T47D (cell line): ENCODE results near the gene DAB2IP.
A peak's percentile ranks its signal among the peaks of the same experiment; 100 is the strongest.

Experiments used
- DNase-seq, 2 experiments: peaks; one replicate each; pipeline versions ENCODE4 v3.0.0 to v3.0.0-alpha.2; 2011 to 2012; ENCODE audit warnings: low read depth in 1 of 2, low spot score in 1 of 2
- JUND ChIP-seq: IDR thresholded peaks from 2 replicates; pipeline ENCODE4 v1.6.1; 2012; ENCODE audit warnings: low read depth
- in situ Hi-C: cut with HindIII; loops from 2 replicates; pipeline ENCODE4 v1.10.0; 2016; ENCODE audit warnings: low sequenced_read_pairs, low pct_unique_long_range_greater_than_20kb

Gene DAB2IP

GRCh38 chr9:121771851-121772599 lies 120.6 kb downstream of the DAB2IP start:
- TF ChIP-seq JUND = no peak
- DNase-seq = no peak
- in situ Hi-C loops = no loop called here

GRCh38 chr9:121772600-121773285 lies 121.3 kb downstream of the DAB2IP start:
- no peak for DNase-seq
- in situ Hi-C loops = no loop called here
- no peak for TF ChIP-seq JUND

GRCh38 chr9:121773286-121773953 lies 122.0 kb downstream of the DAB2IP start:
- in situ Hi-C loops = no loop called here
- TF ChIP-seq JUND = no peak
- no peak for DNase-seq

- no peak for DNase-seq
- no peak for TF ChIP-seq JUND
- in situ Hi-C loops = no loop called here
These were observed 122.7 kb downstream of the DAB2IP start for GRCh38 chr9:121773954-121774714.

GRCh38 chr9:121774715-121775613 lies 123.5 kb downstream of the DAB2IP start:
- no peak for DNase-seq
- no peak for TF ChIP-seq JUND
- in situ Hi-C loops = no loop called here

- in situ Hi-C loops = no loop called here
- DNase-seq = no peak
These were observed 124.7 kb downstream of the DAB2IP start for GRCh38 chr9:121776001-121776738.

GRCh38 chr9:121776739-121777637 lies 125.6 kb downstream of the DAB2IP start:
- DNase-seq = no peak
- in situ Hi-C loops = no loop called here
- no peak for TF ChIP-seq JUND

More at GRCh38 chr9:121776001-121776738, 124.7 kb downstream of the DAB2IP start:
- no peak for TF ChIP-seq JUND

- in situ Hi-C loops = no loop called here
- peak in 1 of 2 experiments; percentile 35 for DNase-seq
- no peak for TF ChIP-seq JUND
These were observed 127.1 kb downstream of the DAB2IP start for GRCh38 chr9:121778252-121779225.

- TF ChIP-seq JUND = no peak
- no peak for DNase-seq
- in situ Hi-C loops = no loop called here
These were observed 128.1 kb downstream of the DAB2IP start for GRCh38 chr9:121779381-121780117.
